Erythroblast (primary cell): ENCODE measurements around the gene TTLL5.

Source experiments
- GATA1 ChIP-seq: IDR thresholded peaks from 2 replicates; pipeline ENCODE4 v1.6.1; 2011; ENCODE audit warnings: low read depth, mild to moderate bottlenecking, control low read depth, low read length, moderate library complexity
- POLR2A ChIP-seq: IDR thresholded peaks from 2 replicates; pipeline ENCODE4 v1.6.1; 2011; ENCODE audit warnings: mild to moderate bottlenecking, low read length

GRCh38 chr14:75835737-75836136 lies 174.7 kb downstream of the TTLL5 start:
- no peak for TF ChIP-seq POLR2A
- no peak for TF ChIP-seq GATA1
